Measurements from ENCODE around the gene RNF14.

GRCh38 chr5:141968914-141969608 is at the start of gene RNF14:
- TF ChIP-seq, protein P1, sequence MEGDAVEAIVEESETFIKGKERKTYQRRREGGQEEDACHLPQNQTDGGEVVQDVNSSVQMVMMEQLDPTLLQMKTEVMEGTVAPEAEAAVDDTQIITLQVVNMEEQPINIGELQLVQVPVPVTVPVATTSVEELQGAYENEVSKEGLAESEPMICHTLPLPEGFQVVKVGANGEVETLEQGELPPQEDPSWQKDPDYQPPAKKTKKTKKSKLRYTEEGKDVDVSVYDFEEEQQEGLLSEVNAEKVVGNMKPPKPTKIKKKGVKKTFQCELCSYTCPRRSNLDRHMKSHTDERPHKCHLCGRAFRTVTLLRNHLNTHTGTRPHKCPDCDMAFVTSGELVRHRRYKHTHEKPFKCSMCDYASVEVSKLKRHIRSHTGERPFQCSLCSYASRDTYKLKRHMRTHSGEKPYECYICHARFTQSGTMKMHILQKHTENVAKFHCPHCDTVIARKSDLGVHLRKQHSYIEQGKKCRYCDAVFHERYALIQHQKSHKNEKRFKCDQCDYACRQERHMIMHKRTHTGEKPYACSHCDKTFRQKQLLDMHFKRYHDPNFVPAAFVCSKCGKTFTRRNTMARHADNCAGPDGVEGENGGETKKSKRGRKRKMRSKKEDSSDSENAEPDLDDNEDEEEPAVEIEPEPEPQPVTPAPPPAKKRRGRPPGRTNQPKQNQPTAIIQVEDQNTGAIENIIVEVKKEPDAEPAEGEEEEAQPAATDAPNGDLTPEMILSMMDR (conservative IDR thresholded peaks at IDR 0.05; ENCODE audit: low read length) = peak; percentile 85
- TF ChIP-seq EZH2phosphoT487 (IDR thresholded peaks at IDR 0.05; ENCODE audit: borderline replicate concordance) = no peak
